Right lobe of liver (tissue), 6 donors: ENCODE measurements around the gene SMC4. TPM values are rescaled to one million over a fixed set of nuclear protein-coding genes. Genes with fewer than 3 reads are reported as not detected.

ENCODE experiments used
- ATAC-seq, 4 donors: fragments of 200-7000 bp; cut with Tn5 transposase; one replicate each; pipeline ENCODE4 v1.9.1; 2020; ENCODE audit warnings: mild to moderate bottlenecking in 4 of 4, moderate library complexity in 4 of 4
- DNase-seq, 3 donors: peaks; one replicate each; pipeline ENCODE4 v3.0.0-alpha.2; 2020
- H3K27ac ChIP-seq, 3 donors: fragments of 200-600 bp; one replicate each; pipeline ENCODE4 v1.8.0; 2022
- H3K27me3 ChIP-seq, 2 donors: fragments of 200-600 bp; one replicate each; pipeline ENCODE4 v1.8.0; 2022
- H3K36me3 ChIP-seq, 4 donors: fragments of 200-600 bp; sonication (generic) in 1 of 4; one replicate each; pipeline versions ENCODE4 v1.5.1 to v1.8.0; 2017 to 2022; ENCODE audit warnings: control low read depth in 1 of 4
- H3K4me1 ChIP-seq, 4 donors: fragments of 200-600 bp; sonication (generic) in 1 of 4; one replicate each; pipeline versions ENCODE4 v1.5.1 to v1.8.0; 2017 to 2022; ENCODE audit warnings: control low read depth in 1 of 4
- H3K4me3 ChIP-seq, 3 donors: fragments of 200-600 bp; one replicate each; pipeline ENCODE4 v1.8.0; 2022
- H3K9me3 ChIP-seq, 4 donors: fragments of 200-600 bp; sonication (generic) in 1 of 4; one replicate each; pipeline versions ENCODE4 v1.5.1 to v1.8.0; 2017 to 2022; ENCODE audit warnings: control low read depth in 1 of 4
- POLR2A ChIP-seq: fragments of 450-650 bp; IDR thresholded peaks from one replicate; pipeline ENCODE4 v1.6.1; 2017; ENCODE audit warnings: antibody characterized with exemption, mild to moderate bottlenecking
- WGBS: methylation state at CpG from one replicate; pipeline ENCODE4 v1.1.6; 2018; ENCODE audit warnings: low coverage, low lambda C conversion rate; ENCODE audit not compliant: insufficient coverage; ENCODE audit errors: missing lambda C conversion rate; 5-methylcytosine and 5-hydroxymethylcytosine counted together
- intact Hi-C, 2 donors: fragments of 100-400 bp; cut with DNase I; formaldehyde crosslinking; loops; one replicate each; pipeline versions ENCODE4 v1.11.2 to v1.14.1; 2022
- total RNA-seq, 6 experiments: library from RNA; depleted of rRNA in 2 of 6; stranded (reverse); fragments of >200 nt in 2 of 6; fragmentation: NEBNext Ultra II Directional in 3 of 6; extraction: Animal tissue kit (Norgen Biotek cat#: 25700) in 3 of 6; gene quantifications; one replicate each; pipeline versions ENCODE4 v1.1.0 to v1.2.4, GENCODE V29; 2016 to 2023
- TF ChIP-seq, protein P1 (sequence below), 4 donors: fragments of 200-600 bp in 3 of 4; fragments of 450-650 bp in 1 of 4; IDR thresholded peaks; one replicate each; pipeline versions ENCODE4 v1.5.1 to v1.8.0; 2016 to 2022; ENCODE audit warnings: antibody characterized with exemption in 4 of 4, mild to moderate bottlenecking in 2 of 4
- donor health status: DM: no; HTN: yes; CAD: no.
- donor health status: DM: no; HTN: no; CAD: no.
- donor health status: DM: no; HTN: no; CAD: no.
- donor health status: DM: no; HTN: yes; CAD: no.
- donor health status: DM: no; HTN: yes; CAD: no.

Gene SMC4
- total RNA-seq, 6 experiments from 2014 or later, result 11.3 to 26.7 (median 18.1) TPM

DNA sequence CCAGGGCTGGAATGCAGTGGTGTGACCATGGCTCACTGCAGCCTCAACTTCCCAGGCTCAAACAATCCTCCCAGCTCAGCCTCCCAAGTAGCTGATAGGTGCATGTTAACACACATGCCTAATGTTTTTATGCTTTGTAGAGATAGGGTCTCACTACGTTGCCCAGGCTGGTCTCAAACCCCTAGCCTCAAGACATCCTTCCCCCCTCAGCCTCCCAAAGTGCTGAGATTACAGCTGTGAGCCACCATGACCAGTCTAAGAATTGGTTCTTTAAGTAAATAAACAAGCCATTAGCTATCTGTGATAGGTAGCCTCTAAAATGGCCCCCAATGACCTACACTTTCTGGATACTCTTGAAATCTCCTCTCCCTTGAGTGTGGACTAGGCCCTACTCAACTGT, 46.4 kb downstream of the SMC4 start:
- no peak overlapping the region for H3K4me3 ChIP-seq
- TF ChIP-seq, protein P1, sequence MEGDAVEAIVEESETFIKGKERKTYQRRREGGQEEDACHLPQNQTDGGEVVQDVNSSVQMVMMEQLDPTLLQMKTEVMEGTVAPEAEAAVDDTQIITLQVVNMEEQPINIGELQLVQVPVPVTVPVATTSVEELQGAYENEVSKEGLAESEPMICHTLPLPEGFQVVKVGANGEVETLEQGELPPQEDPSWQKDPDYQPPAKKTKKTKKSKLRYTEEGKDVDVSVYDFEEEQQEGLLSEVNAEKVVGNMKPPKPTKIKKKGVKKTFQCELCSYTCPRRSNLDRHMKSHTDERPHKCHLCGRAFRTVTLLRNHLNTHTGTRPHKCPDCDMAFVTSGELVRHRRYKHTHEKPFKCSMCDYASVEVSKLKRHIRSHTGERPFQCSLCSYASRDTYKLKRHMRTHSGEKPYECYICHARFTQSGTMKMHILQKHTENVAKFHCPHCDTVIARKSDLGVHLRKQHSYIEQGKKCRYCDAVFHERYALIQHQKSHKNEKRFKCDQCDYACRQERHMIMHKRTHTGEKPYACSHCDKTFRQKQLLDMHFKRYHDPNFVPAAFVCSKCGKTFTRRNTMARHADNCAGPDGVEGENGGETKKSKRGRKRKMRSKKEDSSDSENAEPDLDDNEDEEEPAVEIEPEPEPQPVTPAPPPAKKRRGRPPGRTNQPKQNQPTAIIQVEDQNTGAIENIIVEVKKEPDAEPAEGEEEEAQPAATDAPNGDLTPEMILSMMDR (IDR thresholded peaks at IDR 0.05), result no peak
- H3K4me1 ChIP-seq, result peaks cover 0 to 5% (median 0%) of the 10 kb centered on the region in 4 donors
- no CpG with 5 or more reads among the region's 1 CpG for WGBS
- no peaks in the 10 kb centered on the region for H3K36me3 ChIP-seq
- no peak overlapping the region for H3K27ac ChIP-seq
- intact Hi-C loops, result no loop called here
- no peaks in the 10 kb centered on the region for H3K27me3 ChIP-seq
- H3K9me3 ChIP-seq, result no peaks in the 10 kb centered on the region
- DNase-seq (no peak), ATAC-seq (no peak)

DNA sequence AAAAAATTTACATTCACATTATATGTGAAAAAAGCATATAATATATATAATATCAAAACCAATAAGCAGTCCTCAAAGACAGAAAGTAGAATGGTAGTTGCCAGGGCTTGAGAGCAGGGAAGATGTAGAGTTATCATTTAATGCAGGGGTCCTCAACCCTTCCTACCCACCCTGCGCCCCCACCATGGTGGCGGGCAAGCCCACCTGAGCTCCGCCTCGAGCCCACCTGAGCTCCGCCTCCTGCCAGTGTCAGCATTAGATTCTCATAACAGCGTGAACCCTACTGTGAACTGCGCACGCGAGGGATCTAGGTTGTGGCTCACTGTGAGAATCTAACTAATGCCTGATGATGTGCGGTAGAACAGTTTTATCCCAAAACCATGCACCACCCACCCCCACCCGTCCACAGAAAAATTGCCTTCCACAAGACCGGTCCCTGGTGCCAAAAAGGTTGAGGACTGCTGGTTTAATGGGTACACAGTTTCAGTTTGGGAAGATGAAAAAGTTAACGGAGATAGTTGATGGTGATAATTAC, 47.1 kb downstream of the SMC4 start:
- Histone ChIP-seq H3K4me3 (no peak overlapping the region), H3K27ac (no peak overlapping the region), H3K4me1 (peaks cover 0 to 5% (median 0%) of the 10 kb centered on the region in 4 donors), H3K27me3 (no peaks in the 10 kb centered on the region), H3K9me3 (no peaks in the 10 kb centered on the region), H3K36me3 (no peaks in the 10 kb centered on the region)
- ATAC-seq (no peak), DNase-seq (no peak)
- WGBS, result 93% methylated on average over 9 of the region's 13 CpGs
- intact Hi-C loops, result no loop called here
- TF ChIP-seq POLR2A, result no peak
- TF ChIP-seq, protein P1 (IDR thresholded peaks at IDR 0.05), result no peak

DNA sequence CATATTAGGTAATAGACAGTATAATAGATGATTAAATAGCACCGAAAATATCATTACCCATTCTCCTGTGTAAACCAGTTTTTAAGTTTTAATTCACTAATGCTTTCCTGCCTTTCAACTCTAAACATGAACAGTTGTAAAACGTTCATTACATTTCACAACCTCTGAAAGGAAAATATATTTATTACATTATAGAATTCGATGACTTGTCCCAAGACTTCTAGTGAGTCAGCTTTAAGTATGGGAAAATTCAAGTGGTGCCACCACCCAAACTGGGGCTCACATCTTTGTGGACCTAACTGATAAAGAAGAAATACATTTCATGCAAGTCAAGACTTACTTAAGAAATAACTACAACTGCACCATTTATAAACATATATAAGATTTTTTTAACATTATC, 48.1 kb downstream of the SMC4 start:
- H3K9me3 ChIP-seq, result no peaks in the 10 kb centered on the region
- H3K27ac ChIP-seq, result no peak overlapping the region
- no peak overlapping the region for H3K4me3 ChIP-seq
- ATAC-seq, result no peak
- H3K36me3 ChIP-seq, result no peaks in the 10 kb centered on the region
- H3K4me1 ChIP-seq, result peaks cover 0 to 5% (median 0%) of the 10 kb centered on the region in 4 donors
- no peak for DNase-seq
- TF ChIP-seq, protein P1 (IDR thresholded peaks at IDR 0.05), result no peak
- no peak for TF ChIP-seq POLR2A
- H3K27me3 ChIP-seq, result no peaks in the 10 kb centered on the region
- intact Hi-C loops, result no loop called here
- 75% methylated on average over 3 of the region's 3 CpGs for WGBS

DNA sequence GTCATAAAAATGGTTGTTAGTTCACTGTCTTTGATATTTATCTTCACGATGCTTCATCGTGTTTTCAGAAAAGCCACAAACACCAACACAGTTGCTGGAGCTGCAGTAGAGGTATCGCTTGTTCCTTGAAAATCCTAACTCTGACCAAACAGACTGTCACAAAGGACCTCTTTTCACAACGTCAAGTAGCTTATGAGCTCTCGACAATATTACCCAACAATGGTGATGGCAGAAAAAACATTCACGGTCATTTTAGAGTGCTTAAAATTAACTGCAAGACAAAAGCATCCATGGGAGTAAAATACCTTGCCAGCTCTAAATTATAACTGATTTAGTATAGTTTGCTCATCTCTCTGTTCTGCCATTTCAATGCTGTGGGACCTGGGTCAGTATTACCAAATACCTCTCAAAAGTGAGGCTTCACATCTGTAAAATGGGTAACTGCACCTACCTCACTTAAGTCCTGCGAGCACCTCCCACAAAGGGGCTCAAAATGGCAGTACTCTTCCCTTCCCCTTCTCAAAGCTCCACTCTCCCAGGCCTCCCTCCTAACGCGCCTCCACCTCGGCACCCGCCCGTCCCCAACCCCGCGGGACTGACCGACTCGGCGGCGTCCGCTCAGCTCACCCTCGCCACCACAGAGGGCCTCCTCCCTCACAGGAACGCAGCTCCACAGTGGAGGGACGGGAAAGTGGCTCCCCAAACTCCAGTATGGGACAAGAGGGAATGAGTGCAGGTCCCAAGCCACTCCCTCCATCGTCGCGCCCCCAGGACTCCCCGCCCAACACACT, 49.6 kb downstream of the SMC4 start:
- no peaks in the 10 kb centered on the region for H3K36me3 ChIP-seq
- intact Hi-C loops, result no loop called here
- peak; percentile 48 to 65 (median 51) for DNase-seq
- ATAC-seq, result peak in 2 of 4 donors; percentile 43 to 65
- H3K27me3 ChIP-seq, result no peaks in the 10 kb centered on the region
- H3K4me1 ChIP-seq, result peaks cover 0 to 5% (median 0%) of the 10 kb centered on the region in 4 donors
- H3K4me3 ChIP-seq, result peak overlapping the region; percentile 32 to 55 (median 38)
- H3K27ac ChIP-seq, result peak overlapping the region in 1 of 3 donors; percentile 36
- H3K9me3 ChIP-seq, result no peaks in the 10 kb centered on the region
- 7% methylated on average over 21 of the region's 26 CpGs for WGBS
- TF ChIP-seq, protein P1 (IDR thresholded peaks at IDR 0.05), result no peak
- TF ChIP-seq POLR2A, result no peak
